ENCODE results near the gene MICU1. TPM values are rescaled to one million over a fixed set of nuclear protein-coding genes. Genes with fewer than 3 reads are reported as not detected.
"Not testable (repeated sequence)": the region's sequence is repeated elsewhere in the genome, so short reads cannot be mapped to it uniquely, and the experiment has no call there.

The MICU1 gene
- total RNA-seq, 4 donors from 2014 or later = 25.1 to 41.1 (median 34.9) TPM

DNA sequence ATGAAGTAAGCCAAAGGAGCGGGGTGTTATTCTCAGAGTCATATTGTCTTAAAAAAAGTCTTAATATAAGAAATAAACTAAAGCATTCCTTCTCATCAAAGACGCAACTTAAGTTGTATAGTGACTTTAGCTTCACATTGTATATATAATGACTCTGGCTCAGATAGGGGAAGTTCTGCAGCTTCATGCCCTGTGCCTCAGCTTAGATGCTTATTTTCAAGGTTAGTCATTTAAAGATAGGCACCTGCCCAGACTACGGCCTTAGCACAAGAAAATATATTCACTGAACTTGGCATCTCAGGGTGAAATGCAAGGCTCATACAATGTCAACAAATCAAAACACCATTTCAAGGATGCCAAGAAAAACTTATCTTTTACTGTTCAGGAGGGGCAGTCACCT lies 218.4 kb downstream of the MICU1 start:
- no peaks in the 10 kb centered on the region for H3K4me1 ChIP-seq
- intact Hi-C loops (cut with DNase I; ENCODE audit: low total_unique reads) (no loop called here), in situ Hi-C loops (cut with MboI; ENCODE audit: low pct_ligation_motif_present in 1 of 4, low pct_unique_long_range_greater_than_20kb in 1 of 4, low sequenced_read_pairs in 3 of 4) (no loop called here)
- no peak overlapping the region for H3K27ac ChIP-seq
- WGBS, 2 donors (ENCODE audit: low coverage in 1 of 2) = 71 to 80% methylated on average over 3 of the region's 3 CpGs
- no peaks in the 10 kb centered on the region for H3K36me3 ChIP-seq
- no peak for DNase-seq
- H3K9me3 ChIP-seq = no peaks in the 10 kb centered on the region
- H3K4me3 ChIP-seq = no peak overlapping the region
- TF ChIP-seq POLR2A (IDR thresholded peaks at IDR 0.05) (no peak), POLR2AphosphoS5 (IDR thresholded peaks at IDR 0.05) (no peak)
- TF ChIP-seq, protein P1, sequence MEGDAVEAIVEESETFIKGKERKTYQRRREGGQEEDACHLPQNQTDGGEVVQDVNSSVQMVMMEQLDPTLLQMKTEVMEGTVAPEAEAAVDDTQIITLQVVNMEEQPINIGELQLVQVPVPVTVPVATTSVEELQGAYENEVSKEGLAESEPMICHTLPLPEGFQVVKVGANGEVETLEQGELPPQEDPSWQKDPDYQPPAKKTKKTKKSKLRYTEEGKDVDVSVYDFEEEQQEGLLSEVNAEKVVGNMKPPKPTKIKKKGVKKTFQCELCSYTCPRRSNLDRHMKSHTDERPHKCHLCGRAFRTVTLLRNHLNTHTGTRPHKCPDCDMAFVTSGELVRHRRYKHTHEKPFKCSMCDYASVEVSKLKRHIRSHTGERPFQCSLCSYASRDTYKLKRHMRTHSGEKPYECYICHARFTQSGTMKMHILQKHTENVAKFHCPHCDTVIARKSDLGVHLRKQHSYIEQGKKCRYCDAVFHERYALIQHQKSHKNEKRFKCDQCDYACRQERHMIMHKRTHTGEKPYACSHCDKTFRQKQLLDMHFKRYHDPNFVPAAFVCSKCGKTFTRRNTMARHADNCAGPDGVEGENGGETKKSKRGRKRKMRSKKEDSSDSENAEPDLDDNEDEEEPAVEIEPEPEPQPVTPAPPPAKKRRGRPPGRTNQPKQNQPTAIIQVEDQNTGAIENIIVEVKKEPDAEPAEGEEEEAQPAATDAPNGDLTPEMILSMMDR (IDR thresholded peaks at IDR 0.05) = no peak
- no peaks in the 10 kb centered on the region for H3K27me3 ChIP-seq

DNA sequence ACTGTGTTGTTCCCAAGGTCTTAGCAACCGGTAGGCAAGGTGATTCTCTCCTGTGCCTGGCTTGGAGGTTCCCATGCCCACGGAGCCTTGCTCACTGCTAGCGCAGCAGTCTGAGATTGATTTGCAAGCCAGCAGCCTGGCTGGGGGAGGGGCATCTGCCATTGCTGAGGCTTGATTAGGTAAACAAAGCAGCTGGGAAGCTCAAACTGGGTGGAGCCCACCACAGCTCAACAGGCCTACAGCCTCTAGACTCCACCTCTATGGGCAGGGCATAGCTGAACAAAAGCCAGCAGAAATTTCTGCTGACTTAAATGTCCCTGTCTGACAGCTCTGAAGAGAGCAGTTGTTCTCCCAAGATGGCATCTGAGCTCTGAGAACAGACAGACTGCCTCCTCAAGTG lies 230.3 kb downstream of the MICU1 start:
- H3K27ac ChIP-seq; DNase-seq; in situ Hi-C loops (cut with MboI; ENCODE audit: low pct_ligation_motif_present in 1 of 4, low pct_unique_long_range_greater_than_20kb in 1 of 4, low sequenced_read_pairs in 3 of 4); H3K27me3 ChIP-seq; H3K4me1 ChIP-seq; H3K36me3 ChIP-seq; H3K9me3 ChIP-seq; intact Hi-C loops (cut with DNase I; ENCODE audit: low total_unique reads); H3K4me3 ChIP-seq: not testable (repeated sequence)
- 97% methylated on average over 3 of the region's 3 CpGs; no CpG with 5 or more reads in 1 of the 2 donors for WGBS, 2 donors (ENCODE audit: low coverage in 1 of 2)

DNA sequence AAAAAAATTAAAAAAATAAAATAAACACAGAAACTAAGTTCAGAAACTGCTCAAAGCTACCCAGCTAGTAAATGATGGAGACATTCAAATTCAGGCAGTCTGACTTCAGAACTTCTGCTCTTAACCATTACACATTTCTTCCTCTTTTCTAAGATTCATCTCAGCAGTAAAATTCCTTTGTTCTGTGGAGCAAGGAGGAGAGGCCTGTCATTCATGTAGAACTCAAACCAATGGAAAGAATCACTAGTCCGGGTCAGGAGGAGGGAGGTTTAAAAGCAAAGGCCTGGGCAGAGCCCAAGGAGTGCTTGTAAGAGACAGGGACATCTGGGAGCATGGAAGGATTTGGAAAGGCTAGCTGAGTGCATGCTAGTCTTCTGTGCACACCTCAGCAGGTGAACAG lies 233.3 kb downstream of the MICU1 start:
- Histone ChIP-seq H3K9me3 (no peaks in the 10 kb centered on the region), H3K27me3 (no peaks in the 10 kb centered on the region), H3K27ac (no peak overlapping the region), H3K4me1 (no peaks in the 10 kb centered on the region), H3K4me3 (no peak overlapping the region), H3K36me3 (no peaks in the 10 kb centered on the region)
- in situ Hi-C loops (cut with MboI; ENCODE audit: low pct_ligation_motif_present in 1 of 4, low pct_unique_long_range_greater_than_20kb in 1 of 4, low sequenced_read_pairs in 3 of 4) = no loop called here
- TF ChIP-seq POLR2A (IDR thresholded peaks at IDR 0.05) (no peak), EP300 (IDR thresholded peaks at IDR 0.05; ENCODE audit: low read depth) (no peak), POLR2AphosphoS5 (IDR thresholded peaks at IDR 0.05) (no peak)
- TF ChIP-seq, protein P1 (IDR thresholded peaks at IDR 0.05) = no peak
- DNase-seq = no peak
- WGBS, 2 donors (ENCODE audit: low coverage in 1 of 2) = 76 to 88% methylated on average over 1 of the region's 1 CpG
- intact Hi-C loops (cut with DNase I; ENCODE audit: low total_unique reads) = no loop called here

DNA sequence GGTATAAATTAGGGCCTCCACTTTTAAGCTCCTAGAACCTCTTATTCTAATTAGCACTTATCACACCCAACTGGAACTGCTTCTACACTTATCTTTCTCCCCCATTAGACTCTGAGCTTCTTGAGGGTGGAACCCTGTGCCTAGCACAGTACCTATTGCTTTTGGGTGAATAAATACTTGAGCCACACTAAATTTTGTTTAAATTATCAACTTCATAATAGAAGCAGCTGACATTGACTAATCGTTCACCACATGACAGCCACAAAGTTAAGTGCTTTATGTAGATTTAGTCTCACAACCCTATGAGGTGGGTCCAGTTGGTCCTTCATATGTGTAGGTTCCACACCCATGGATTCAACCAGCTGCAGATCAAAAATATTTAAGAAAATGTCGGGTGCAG lies 235.1 kb downstream of the MICU1 start:
- H3K4me3 ChIP-seq = no peak overlapping the region
- H3K27ac ChIP-seq = no peak overlapping the region
- no peak for DNase-seq
- in situ Hi-C loops (cut with MboI; ENCODE audit: low pct_ligation_motif_present in 1 of 4, low pct_unique_long_range_greater_than_20kb in 1 of 4, low sequenced_read_pairs in 3 of 4) = no loop called here
- WGBS, 2 donors (ENCODE audit: low coverage in 1 of 2) = 95% methylated on average over 2 of the region's 2 CpGs; no CpG with 5 or more reads in 1 of the 2 donors
- H3K4me1 ChIP-seq = no peaks in the 10 kb centered on the region
- no peak for TF ChIP-seq POLR2A (IDR thresholded peaks at IDR 0.05)
- TF ChIP-seq, protein P1 (IDR thresholded peaks at IDR 0.05) = no peak
- no peak for TF ChIP-seq EP300 (IDR thresholded peaks at IDR 0.05; ENCODE audit: low read depth)
- no peak for TF ChIP-seq POLR2AphosphoS5 (IDR thresholded peaks at IDR 0.05)
- H3K9me3 ChIP-seq = no peaks in the 10 kb centered on the region
- no peaks in the 10 kb centered on the region for H3K36me3 ChIP-seq
- intact Hi-C loops (cut with DNase I; ENCODE audit: low total_unique reads) = no loop called here
- H3K27me3 ChIP-seq = no peaks in the 10 kb centered on the region

DNA sequence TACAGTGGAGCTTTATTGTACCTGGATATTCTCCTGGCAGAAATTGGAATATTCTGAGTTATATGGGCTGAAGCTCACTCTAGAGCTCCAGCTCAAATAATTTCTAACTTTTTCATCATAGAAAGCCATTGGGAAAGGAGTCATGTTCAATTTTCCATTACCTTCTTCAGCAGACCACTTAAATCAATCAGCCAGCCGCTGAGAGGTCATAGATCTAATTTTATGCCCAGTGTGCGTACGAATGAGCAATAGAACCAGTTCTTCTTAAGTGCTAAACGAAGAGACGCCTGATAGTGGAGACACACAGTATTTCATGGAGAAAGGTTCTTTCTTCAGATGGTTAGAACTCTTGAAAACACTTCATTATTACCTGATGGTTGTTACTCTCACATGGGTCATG lies 236.2 kb downstream of the MICU1 start:
- TF ChIP-seq POLR2A (IDR thresholded peaks at IDR 0.05) (no peak), POLR2AphosphoS5 (IDR thresholded peaks at IDR 0.05) (no peak), EP300 (IDR thresholded peaks at IDR 0.05; ENCODE audit: low read depth) (no peak)
- TF ChIP-seq, protein P1 (IDR thresholded peaks at IDR 0.05) = no peak
- no peaks in the 10 kb centered on the region for H3K9me3 ChIP-seq
- no peak overlapping the region for H3K4me3 ChIP-seq
- no peaks in the 10 kb centered on the region for H3K4me1 ChIP-seq
- no peak for DNase-seq
- in situ Hi-C loops (cut with MboI; ENCODE audit: low pct_ligation_motif_present in 1 of 4, low pct_unique_long_range_greater_than_20kb in 1 of 4, low sequenced_read_pairs in 3 of 4) = no loop called here
- no peaks in the 10 kb centered on the region for H3K36me3 ChIP-seq
- 90 to 96% methylated on average over 4 to 5 of the region's 5 CpGs for WGBS, 2 donors (ENCODE audit: low coverage in 1 of 2)
- H3K27ac ChIP-seq = no peak overlapping the region
- intact Hi-C loops (cut with DNase I; ENCODE audit: low total_unique reads) = no loop called here
- no peaks in the 10 kb centered on the region for H3K27me3 ChIP-seq

Measured in transverse colon (tissue), 4 donors.